ENCODE measurements around the gene C2orf78.
A peak's percentile ranks its signal among the peaks of the same experiment; 100 is the strongest.

C2orf78 gene

DNA sequence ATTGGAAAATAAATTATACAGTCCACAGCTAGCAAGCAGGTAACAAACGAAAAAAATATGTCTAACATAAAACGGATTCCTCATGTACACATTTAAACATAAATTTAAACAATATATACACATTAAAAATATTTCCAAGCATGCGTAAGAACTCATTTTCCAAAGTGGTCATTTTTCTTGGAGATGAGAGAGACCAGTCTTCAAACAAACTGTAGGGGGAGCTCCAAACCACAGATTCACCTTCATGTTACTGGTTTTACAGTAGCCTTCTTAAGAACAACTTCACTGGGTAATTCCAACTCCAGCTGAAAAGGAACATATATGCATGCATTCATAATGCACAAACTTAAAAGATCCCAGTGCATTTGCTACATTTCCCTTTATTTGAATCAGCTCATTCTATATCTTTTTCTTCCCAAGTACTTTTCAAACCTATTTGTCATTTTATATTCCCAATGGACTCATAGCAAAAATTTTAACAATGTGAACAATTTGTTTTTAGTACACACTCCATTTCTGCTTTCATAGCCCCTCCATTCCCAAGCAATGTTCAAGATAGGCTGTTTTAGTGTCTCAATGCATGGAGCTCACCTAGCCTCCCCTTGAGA lies 40.0 kb downstream of the C2orf78 start:
- DNase-seq (ENCODE audit: insufficient read length, low spot score) (no peak), FAIRE-seq (peak; percentile 62)
- TF ChIP-seq POLR2AphosphoS5 (IDR thresholded peaks at IDR 0.05; ENCODE audit: low read depth, low read length) (no peak), PAX5 (IDR thresholded peaks at IDR 0.05; ENCODE audit: insufficient read depth, low read length, severe bottlenecking) (no peak), POLR2A (IDR thresholded peaks at IDR 0.05; ENCODE audit: low read depth, low read length) (no peak), SPI1 (IDR thresholded peaks at IDR 0.05; ENCODE audit: low read depth, low read length) (no peak), POU2F2 (IDR thresholded peaks at IDR 0.05; ENCODE audit: low read depth, low read length) (no peak), TAF1 (IDR thresholded peaks at IDR 0.05; ENCODE audit: low read depth, low read length) (no peak)

DNA sequence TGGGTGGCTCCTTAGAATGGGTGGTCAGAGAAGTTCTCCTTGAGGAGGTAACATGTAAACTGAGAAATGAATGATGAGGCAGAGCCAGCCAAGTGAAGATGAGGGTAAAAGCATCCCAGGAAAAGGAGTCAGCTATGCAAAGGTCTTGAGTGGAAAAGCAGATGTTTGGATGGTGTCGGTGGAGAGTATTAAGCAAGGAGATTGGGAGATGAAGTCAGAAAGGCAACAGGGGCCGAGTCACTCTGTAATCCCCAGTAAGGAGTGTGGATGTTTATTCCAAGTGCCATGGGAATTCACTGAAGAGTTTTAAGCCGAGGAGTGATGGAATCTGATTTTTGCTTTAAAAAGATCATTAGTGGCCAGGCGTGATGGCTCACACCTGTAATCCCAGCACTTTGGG lies 41.4 kb downstream of the C2orf78 start:
- TF ChIP-seq PAX5 (IDR thresholded peaks at IDR 0.05; ENCODE audit: insufficient read depth, low read length, severe bottlenecking) (no peak), POLR2A (IDR thresholded peaks at IDR 0.05; ENCODE audit: low read depth, low read length) (no peak), POLR2AphosphoS5 (IDR thresholded peaks at IDR 0.05; ENCODE audit: low read depth, low read length) (no peak), TAF1 (IDR thresholded peaks at IDR 0.05; ENCODE audit: low read depth, low read length) (no peak), SPI1 (IDR thresholded peaks at IDR 0.05; ENCODE audit: low read depth, low read length) (no peak), POU2F2 (IDR thresholded peaks at IDR 0.05; ENCODE audit: low read depth, low read length) (no peak)

DNA sequence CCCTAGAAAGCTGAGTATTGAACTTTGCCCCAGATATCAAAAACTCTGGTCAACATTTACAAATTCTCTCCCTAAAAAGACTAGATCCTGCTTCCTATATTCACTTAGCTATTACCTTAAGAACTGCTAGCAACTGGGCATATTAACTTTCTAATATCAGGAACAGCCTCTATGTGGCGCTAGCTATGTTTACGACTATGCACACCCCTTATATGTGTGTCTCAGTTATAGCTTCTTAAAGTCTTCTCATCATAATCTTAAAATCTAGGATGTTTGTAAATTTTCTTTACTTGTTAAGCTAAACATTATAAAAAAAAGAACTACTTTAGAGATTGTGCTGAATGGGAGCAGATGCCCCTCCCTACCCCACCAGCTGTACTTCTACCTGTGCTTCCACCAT lies 43.0 kb downstream of the C2orf78 start:
- FAIRE-seq, result no peak
- no peak for DNase-seq (ENCODE audit: insufficient read length, low spot score)
- TF ChIP-seq TAF1 (IDR thresholded peaks at IDR 0.05; ENCODE audit: low read depth, low read length), result no peak
- TF ChIP-seq POLR2A (IDR thresholded peaks at IDR 0.05; ENCODE audit: low read depth, low read length), result no peak
- TF ChIP-seq SPI1 (IDR thresholded peaks at IDR 0.05; ENCODE audit: low read depth, low read length), result no peak
- no peak for TF ChIP-seq PAX5 (IDR thresholded peaks at IDR 0.05; ENCODE audit: insufficient read depth, low read length, severe bottlenecking)
- TF ChIP-seq POU2F2 (IDR thresholded peaks at IDR 0.05; ENCODE audit: low read depth, low read length), result no peak
- no peak for TF ChIP-seq POLR2AphosphoS5 (IDR thresholded peaks at IDR 0.05; ENCODE audit: low read depth, low read length)

More for the DNA sequence above, 41.4 kb downstream of the C2orf78 start:
- no peak for DNase-seq (ENCODE audit: insufficient read length, low spot score)
- no peak for FAIRE-seq

DNA sequence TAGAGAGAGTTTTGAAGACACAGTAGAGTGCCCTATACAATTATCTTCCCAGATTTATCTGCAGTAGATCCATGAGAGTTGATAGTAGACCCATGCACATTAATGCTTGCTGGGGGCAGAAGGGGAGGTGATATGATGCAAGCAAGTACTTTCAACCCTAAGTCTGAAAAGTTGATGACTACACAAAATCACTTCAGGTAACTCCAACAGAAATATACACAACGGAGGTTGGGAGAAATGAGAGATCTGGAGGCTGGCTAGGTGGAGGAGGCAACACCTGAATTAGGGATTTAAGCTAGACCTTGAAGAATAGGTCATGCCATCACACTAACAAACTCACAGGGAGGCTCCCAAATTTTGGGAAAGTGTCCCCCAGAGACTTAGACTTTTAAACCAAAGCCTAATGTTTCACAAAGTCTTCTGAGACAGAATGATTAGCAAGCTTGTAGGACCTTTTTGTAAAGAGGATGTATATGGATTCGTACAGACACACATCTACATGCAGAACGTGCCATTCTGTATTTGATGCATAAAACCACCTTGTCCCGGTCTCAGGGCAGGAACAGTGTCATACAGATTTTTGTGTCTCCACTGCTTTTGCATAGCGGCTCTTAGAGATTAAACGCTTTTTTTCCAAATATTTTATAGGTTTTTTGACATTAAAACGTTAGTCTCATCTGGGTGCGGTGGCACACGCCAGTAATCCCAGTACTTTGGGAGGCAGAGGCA lies 43.8 kb downstream of the C2orf78 start:
- FAIRE-seq (peak; percentile 35), DNase-seq (ENCODE audit: insufficient read length, low spot score) (no peak)
- TF ChIP-seq POLR2A (IDR thresholded peaks at IDR 0.05; ENCODE audit: low read depth, low read length) (no peak), POLR2AphosphoS5 (IDR thresholded peaks at IDR 0.05; ENCODE audit: low read depth, low read length) (no peak), TAF1 (IDR thresholded peaks at IDR 0.05; ENCODE audit: low read depth, low read length) (no peak), POU2F2 (IDR thresholded peaks at IDR 0.05; ENCODE audit: low read depth, low read length) (no peak), SPI1 (IDR thresholded peaks at IDR 0.05; ENCODE audit: low read depth, low read length) (no peak), PAX5 (IDR thresholded peaks at IDR 0.05; ENCODE audit: insufficient read depth, low read length, severe bottlenecking) (no peak)

DNA sequence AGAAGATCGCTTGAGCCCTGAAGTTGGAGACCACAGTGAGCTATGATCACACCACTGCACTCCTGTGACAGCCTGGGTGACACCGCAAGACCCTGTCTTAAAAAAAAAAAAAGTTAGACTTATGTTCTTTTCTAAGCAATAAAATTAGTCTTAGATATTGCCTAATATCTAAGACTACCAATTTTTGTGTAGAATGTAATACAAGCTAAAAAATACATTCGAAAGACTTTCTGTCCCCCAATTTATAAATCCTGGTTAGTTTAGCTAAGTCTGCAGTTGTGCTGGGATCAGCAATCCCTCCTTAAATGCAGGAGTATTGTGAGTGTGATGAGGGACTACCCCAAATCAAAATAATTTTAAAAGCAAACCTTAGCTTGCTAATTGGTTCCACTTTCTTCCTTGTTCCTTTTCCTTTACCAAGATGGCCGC lies 44.4 kb downstream of the C2orf78 start:
- FAIRE-seq (no peak), DNase-seq (ENCODE audit: insufficient read length, low spot score) (no peak)
- TF ChIP-seq SPI1 (IDR thresholded peaks at IDR 0.05; ENCODE audit: low read depth, low read length) (no peak), PAX5 (IDR thresholded peaks at IDR 0.05; ENCODE audit: insufficient read depth, low read length, severe bottlenecking) (no peak), POLR2A (IDR thresholded peaks at IDR 0.05; ENCODE audit: low read depth, low read length) (no peak), POLR2AphosphoS5 (IDR thresholded peaks at IDR 0.05; ENCODE audit: low read depth, low read length) (no peak), TAF1 (IDR thresholded peaks at IDR 0.05; ENCODE audit: low read depth, low read length) (no peak), POU2F2 (IDR thresholded peaks at IDR 0.05; ENCODE audit: low read depth, low read length) (no peak)

DNA sequence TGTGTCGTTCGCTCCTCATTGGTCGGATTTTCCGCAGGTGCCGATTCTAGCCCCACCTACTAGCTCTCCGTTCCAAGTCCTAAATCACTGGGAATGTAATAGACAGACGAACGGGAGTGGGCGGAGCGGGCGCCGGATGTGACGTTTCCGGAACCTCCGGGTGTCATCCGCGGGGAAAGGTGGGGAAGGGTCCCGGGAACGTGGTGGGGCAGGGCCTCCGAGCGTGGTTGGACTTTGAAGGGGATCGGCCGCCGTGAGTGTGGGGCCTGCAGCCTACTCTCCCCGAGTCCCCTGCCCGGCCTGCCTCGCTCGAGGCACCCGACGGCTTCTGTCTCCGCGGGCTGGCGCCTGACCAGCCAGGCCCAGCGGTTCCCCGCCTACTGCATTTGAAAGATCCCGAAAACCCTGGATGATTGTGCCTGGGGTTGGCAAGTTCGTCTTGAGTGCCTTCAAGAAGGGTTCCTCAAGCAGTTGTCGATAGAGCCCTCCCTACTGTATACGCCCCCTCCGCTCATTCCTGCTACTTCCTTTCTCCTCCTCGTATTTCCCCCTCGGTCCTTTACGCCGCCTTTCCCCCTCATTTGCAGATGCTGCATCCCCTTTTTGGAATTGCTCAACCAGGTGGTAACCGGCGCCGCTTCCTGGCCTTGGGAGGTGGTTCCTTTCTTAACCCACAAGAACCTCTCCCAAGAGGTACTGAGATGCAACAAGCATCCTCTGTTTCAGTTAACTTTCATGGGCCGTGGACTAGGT lies 45.0 kb downstream of the C2orf78 start, which contains the start of gene STAMBP:
Gene STAMBP (plus strand): TSS at position 144 of the 753 bp plus-strand sequence. CDS start 1,896 bp downstream, outside the sequence.
- peak; percentile 66 for DNase-seq (ENCODE audit: insufficient read length, low spot score)
- TF ChIP-seq POU2F2 (IDR thresholded peaks at IDR 0.05; ENCODE audit: low read depth, low read length), result no peak
- TF ChIP-seq PAX5 (IDR thresholded peaks at IDR 0.05; ENCODE audit: insufficient read depth, low read length, severe bottlenecking), result no peak
- TF ChIP-seq POLR2AphosphoS5 (IDR thresholded peaks at IDR 0.05; ENCODE audit: low read depth, low read length), result peak; percentile 65; the same call in 1 of the 2 replicates
- TF ChIP-seq TAF1 (IDR thresholded peaks at IDR 0.05; ENCODE audit: low read depth, low read length), result peak; percentile 19; the same call in 1 of the 2 replicates
- TF ChIP-seq POLR2A (IDR thresholded peaks at IDR 0.05; ENCODE audit: low read depth, low read length), result peak; percentile 67
- no peak for TF ChIP-seq SPI1 (IDR thresholded peaks at IDR 0.05; ENCODE audit: low read depth, low read length)
- FAIRE-seq, result peak; percentile 91

DNA sequence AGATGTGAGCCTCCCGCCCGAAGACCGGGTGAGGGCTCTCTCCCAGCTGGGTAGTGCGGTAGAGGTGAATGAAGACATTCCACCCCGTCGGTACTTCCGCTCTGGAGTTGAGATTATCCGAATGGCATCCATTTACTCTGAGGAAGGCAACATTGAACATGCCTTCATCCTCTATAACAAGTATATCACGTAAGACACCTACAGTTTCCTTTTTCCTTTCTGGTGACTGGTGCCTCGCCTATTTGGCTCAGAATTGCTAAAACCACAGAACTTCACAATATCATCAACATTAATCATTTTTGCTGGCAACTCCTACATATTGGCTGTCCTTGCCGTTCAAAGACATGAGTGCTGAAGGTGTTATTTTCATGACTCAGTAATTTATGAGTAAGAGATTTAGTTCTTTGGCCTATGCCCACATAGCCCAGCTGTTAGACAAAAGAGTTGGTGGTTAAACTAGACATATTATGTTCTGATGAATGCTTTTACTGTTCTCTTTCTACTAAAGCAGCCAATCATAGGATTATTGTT lies 47.0 kb downstream of the C2orf78 start:
- FAIRE-seq (no peak), DNase-seq (ENCODE audit: insufficient read length, low spot score) (no peak)
- TF ChIP-seq POLR2A (IDR thresholded peaks at IDR 0.05; ENCODE audit: low read depth, low read length), result no peak
- no peak for TF ChIP-seq POLR2AphosphoS5 (IDR thresholded peaks at IDR 0.05; ENCODE audit: low read depth, low read length)
- TF ChIP-seq POU2F2 (IDR thresholded peaks at IDR 0.05; ENCODE audit: low read depth, low read length), result no peak
- TF ChIP-seq PAX5 (IDR thresholded peaks at IDR 0.05; ENCODE audit: insufficient read depth, low read length, severe bottlenecking), result no peak
- TF ChIP-seq SPI1 (IDR thresholded peaks at IDR 0.05; ENCODE audit: low read depth, low read length), result no peak
- TF ChIP-seq TAF1 (IDR thresholded peaks at IDR 0.05; ENCODE audit: low read depth, low read length), result no peak

DNA sequence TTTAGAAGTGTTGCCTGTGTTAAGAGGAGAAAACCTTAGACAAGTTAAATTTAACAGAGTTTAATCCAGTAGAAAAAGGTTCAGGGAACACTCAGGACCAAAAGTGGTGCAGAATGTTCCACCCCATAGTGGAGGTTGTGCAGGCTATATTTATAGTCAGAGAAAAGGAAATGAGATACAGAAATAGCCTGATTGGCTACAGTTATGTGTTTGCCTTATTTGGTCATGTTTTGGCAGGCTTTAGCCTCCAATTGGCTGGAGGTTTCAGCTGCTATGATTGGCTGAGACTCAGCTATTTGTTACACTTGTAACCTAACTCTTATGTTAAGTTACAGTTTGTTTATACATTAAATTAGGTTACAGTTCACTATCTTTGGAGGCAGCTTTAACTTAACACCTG lies 48.9 kb downstream of the C2orf78 start:
- TF ChIP-seq POLR2AphosphoS5 (IDR thresholded peaks at IDR 0.05; ENCODE audit: low read depth, low read length), result peak; percentile 38; the same call in 1 of the 2 replicates
- TF ChIP-seq POLR2A (IDR thresholded peaks at IDR 0.05; ENCODE audit: low read depth, low read length), result peak; percentile 73; the same call in 1 of the 2 replicates
- TF ChIP-seq SPI1 (IDR thresholded peaks at IDR 0.05; ENCODE audit: low read depth, low read length), result no peak
- FAIRE-seq (no peak), DNase-seq (ENCODE audit: insufficient read length, low spot score) (no peak)

All from GM12891 (cell line).